Astrocyte (in vitro differentiated cells and primary cell): ENCODE data around the gene MOSPD3. TPM values are rescaled to one million over a fixed set of nuclear protein-coding genes. Genes with fewer than 3 reads are reported as not detected.

ENCODE experiments used
- DNase-seq: peaks from one replicate; pipeline ENCODE4 v3.0.0-alpha.2; 2010; ENCODE audit warnings: low read depth
- FAIRE-seq: peaks from 2 replicates; lab custom pipeline; 2011; peaks lifted over from hg19 to GRCh38; lab: Jason Lieb, UNC
- H2AFZ ChIP-seq: 2 replicates; pipeline ENCODE4 v1.6.0; 2012; ENCODE audit warnings: low read depth, low read length, inconsistent platforms
- H3K27ac ChIP-seq: 2 replicates; pipeline ENCODE4 v1.5.1; 2011; ENCODE audit warnings: low read depth, low read length, inconsistent platforms
- H3K27me3 ChIP-seq: 2 replicates; pipeline ENCODE4 v1.6.0; 2011; ENCODE audit warnings: low read length, inconsistent platforms; ENCODE audit not compliant: insufficient read depth
- H3K36me3 ChIP-seq: 2 replicates; pipeline ENCODE4 v1.5.1; 2011; ENCODE audit warnings: low read length, inconsistent platforms; ENCODE audit not compliant: insufficient read depth
- H3K4me1 ChIP-seq: 2 replicates; pipeline ENCODE4 v1.5.1; 2011; ENCODE audit warnings: low read length, inconsistent platforms; ENCODE audit not compliant: insufficient read depth
- H3K4me2 ChIP-seq: 2 replicates; pipeline ENCODE4 v1.6.0; 2012; ENCODE audit warnings: low read length, inconsistent platforms
- H3K4me3 ChIP-seq: 2 replicates; pipeline ENCODE4 v1.5.1; 2011; ENCODE audit warnings: low read depth, mild to moderate bottlenecking, low read length, inconsistent platforms; ENCODE audit not compliant: insufficient read depth
- H3K79me2 ChIP-seq: 2 replicates; pipeline ENCODE4 v1.6.0; 2012; ENCODE audit warnings: mild to moderate bottlenecking, low read length, inconsistent platforms; ENCODE audit not compliant: insufficient read depth
- H3K9ac ChIP-seq: 2 replicates; pipeline ENCODE4 v1.6.0; 2012; ENCODE audit warnings: mild to moderate bottlenecking, low read length, inconsistent platforms
- H3K9me3 ChIP-seq: 2 replicates; pipeline ENCODE4 v1.5.1; 2012; ENCODE audit warnings: low read depth, mild to moderate bottlenecking, low read length, inconsistent platforms; ENCODE audit not compliant: insufficient read depth
- H4K20me1 ChIP-seq: 2 replicates; pipeline ENCODE4 v1.6.0; 2012; ENCODE audit warnings: low read length, inconsistent platforms; ENCODE audit not compliant: insufficient read depth
- H3K27ac Mint-ChIP-seq: one replicate; pipeline ENCODE4 v1.8.0; 2021; ENCODE audit warnings: mild to moderate bottlenecking, mixed read lengths; ENCODE audit not compliant: unreplicated experiment
- H3K27me3 Mint-ChIP-seq: one replicate; pipeline ENCODE4 v1.8.0; 2021; ENCODE audit warnings: low read depth, mixed read lengths; ENCODE audit not compliant: unreplicated experiment
- H3K36me3 Mint-ChIP-seq: one replicate; pipeline ENCODE4 v1.8.0; 2021; ENCODE audit warnings: low read depth, mixed read lengths; ENCODE audit not compliant: unreplicated experiment
- H3K4me1 Mint-ChIP-seq: one replicate; pipeline ENCODE4 v1.8.0; 2021; ENCODE audit warnings: low read depth, mixed read lengths; ENCODE audit not compliant: unreplicated experiment
- H3K4me3 Mint-ChIP-seq: one replicate; pipeline ENCODE4 v1.8.0; 2021; ENCODE audit warnings: mild to moderate bottlenecking, moderate library complexity, mixed read lengths; ENCODE audit not compliant: unreplicated experiment
- H3K9me3 Mint-ChIP-seq: one replicate; pipeline ENCODE4 v1.8.0; 2021; ENCODE audit warnings: mild to moderate bottlenecking, mixed read lengths; ENCODE audit not compliant: unreplicated experiment
- EZH2 ChIP-seq: IDR thresholded peaks from 2 replicates; pipeline ENCODE4 v1.6.1; 2012; ENCODE audit warnings: mild to moderate bottlenecking, low read length, inconsistent platforms; ENCODE audit not compliant: insufficient read depth
- total RNA-seq: library from RNA; stranded (reverse); gene quantifications from 2 replicates; pipeline ENCODE4 v1.2.1, GENCODE V29; 2021
- TF ChIP-seq, protein P1 (sequence below): IDR thresholded peaks from 2 replicates; pipeline ENCODE4 v1.5.1; 2011; ENCODE audit warnings: low read depth, mild to moderate bottlenecking, inconsistent platforms, low read length, moderate library complexity; ENCODE audit not compliant: insufficient read depth

The MOSPD3 gene
- total RNA-seq, 1 donor from 2014 or later, result 18.8 TPM

- no peaks in the 10 kb centered on the region for H4K20me1 ChIP-seq
- Mint-ChIP-seq H3K4me1 (peaks cover 6% of the 10 kb centered on the region), H3K27me3 (peaks cover 5% of the 10 kb centered on the region), H3K9me3 (no peaks in the 10 kb centered on the region), H3K4me3 (no peak overlapping the region), H3K36me3 (peaks cover under 1% of the 10 kb centered on the region), H3K27ac (peak overlapping the region; percentile 59)
- no peaks in the 10 kb centered on the region for H3K36me3 ChIP-seq
- no peak overlapping the region for H3K27ac ChIP-seq
- no peak overlapping the region for H2AFZ ChIP-seq
- H3K9me3 ChIP-seq, result no peaks in the 10 kb centered on the region
- no peak overlapping the region for H3K4me2 ChIP-seq
- H3K4me3 ChIP-seq, result no peak overlapping the region
- peaks cover 29% of the 10 kb centered on the region for H3K4me1 ChIP-seq
- no peak overlapping the region for H3K9ac ChIP-seq
- FAIRE-seq (no peak), DNase-seq (no peak)
- TF ChIP-seq, protein P1, sequence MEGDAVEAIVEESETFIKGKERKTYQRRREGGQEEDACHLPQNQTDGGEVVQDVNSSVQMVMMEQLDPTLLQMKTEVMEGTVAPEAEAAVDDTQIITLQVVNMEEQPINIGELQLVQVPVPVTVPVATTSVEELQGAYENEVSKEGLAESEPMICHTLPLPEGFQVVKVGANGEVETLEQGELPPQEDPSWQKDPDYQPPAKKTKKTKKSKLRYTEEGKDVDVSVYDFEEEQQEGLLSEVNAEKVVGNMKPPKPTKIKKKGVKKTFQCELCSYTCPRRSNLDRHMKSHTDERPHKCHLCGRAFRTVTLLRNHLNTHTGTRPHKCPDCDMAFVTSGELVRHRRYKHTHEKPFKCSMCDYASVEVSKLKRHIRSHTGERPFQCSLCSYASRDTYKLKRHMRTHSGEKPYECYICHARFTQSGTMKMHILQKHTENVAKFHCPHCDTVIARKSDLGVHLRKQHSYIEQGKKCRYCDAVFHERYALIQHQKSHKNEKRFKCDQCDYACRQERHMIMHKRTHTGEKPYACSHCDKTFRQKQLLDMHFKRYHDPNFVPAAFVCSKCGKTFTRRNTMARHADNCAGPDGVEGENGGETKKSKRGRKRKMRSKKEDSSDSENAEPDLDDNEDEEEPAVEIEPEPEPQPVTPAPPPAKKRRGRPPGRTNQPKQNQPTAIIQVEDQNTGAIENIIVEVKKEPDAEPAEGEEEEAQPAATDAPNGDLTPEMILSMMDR, result no peak
- TF ChIP-seq EZH2, result no peak
- no peaks in the 10 kb centered on the region for H3K27me3 ChIP-seq
- H3K79me2 ChIP-seq, result no peaks in the 10 kb centered on the region
Observed at GRCh38 chr7:100570954-100571828, 41.1 kb upstream of the MOSPD3 start.

- TF ChIP-seq, protein P1, result no peak
- no peak for TF ChIP-seq EZH2
- H3K9me3 Mint-ChIP-seq, result no peaks in the 10 kb centered on the region
- peaks cover 29% of the 10 kb centered on the region for H3K4me1 ChIP-seq
- no peaks in the 10 kb centered on the region for H3K79me2 ChIP-seq
- FAIRE-seq (no peak), DNase-seq (no peak)
- no peaks in the 10 kb centered on the region for H3K9me3 ChIP-seq
- no peak overlapping the region for H3K9ac ChIP-seq
- peaks cover 6% of the 10 kb centered on the region for H3K4me1 Mint-ChIP-seq
- H3K4me2 ChIP-seq, result no peak overlapping the region
- H3K4me3 Mint-ChIP-seq, result no peak overlapping the region
- H3K36me3 ChIP-seq, result no peaks in the 10 kb centered on the region
- no peak overlapping the region for H3K27ac ChIP-seq
- H3K36me3 Mint-ChIP-seq, result peaks cover 4% of the 10 kb centered on the region
- peak overlapping the region; percentile 59 for H3K27ac Mint-ChIP-seq
- H3K27me3 Mint-ChIP-seq, result peaks cover 5% of the 10 kb centered on the region
- no peak overlapping the region for H3K4me3 ChIP-seq
- no peaks in the 10 kb centered on the region for H4K20me1 ChIP-seq
- H3K27me3 ChIP-seq, result no peaks in the 10 kb centered on the region
- no peak overlapping the region for H2AFZ ChIP-seq
Observed at GRCh38 chr7:100571829-100572116, 40.6 kb upstream of the MOSPD3 start.
